ENCODE measurements around the gene HEXD. TPM values are rescaled to one million over a fixed set of nuclear protein-coding genes. Genes with fewer than 3 reads are reported as not detected.

Gene HEXD
- total and polyA plus RNA-seq, 2 of the 8 experiments (the other 6 are each of a cell fraction or from before 2014, with no cell fraction given), result 20.6 to 21.8 TPM

DNA sequence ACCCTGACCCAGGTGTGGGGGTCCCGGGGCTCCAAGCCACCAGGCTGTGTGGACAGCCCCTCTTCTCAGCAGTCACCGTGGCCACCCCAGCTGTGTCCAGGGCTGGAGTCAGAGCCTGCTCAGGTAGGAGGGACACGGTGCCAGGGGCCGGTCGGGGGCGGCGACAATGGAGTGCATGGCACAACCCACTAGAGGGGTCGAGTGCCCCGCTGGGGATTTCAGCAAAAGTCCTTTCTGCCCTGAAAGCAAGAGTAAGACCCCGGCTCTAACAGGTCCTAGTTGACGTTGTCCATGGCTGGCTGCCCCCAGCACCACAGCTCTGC lies 35.3 kb upstream of the HEXD start (continued):
- TF ChIP-seq RFX5 (IDR thresholded peaks at IDR 0.05; ENCODE audit: borderline replicate concordance, low read depth, low read length), result no peak
- TF ChIP-seq SP4 (IDR thresholded peaks at IDR 0.05; ENCODE audit: low read length), result no peak
